ENCODE measurements around the gene LRMDA.

The LRMDA gene

GRCh38 chr10:75402486-75403143, 28.8 kb upstream of the LRMDA start:
- no peaks in the 10 kb centered on the region for H3K9me3 ChIP-seq (ENCODE audit: control insufficient read depth, insufficient read depth, low read length)
- peaks cover 74% of the 10 kb centered on the region for H3K27me3 ChIP-seq (ENCODE audit: control insufficient read depth, insufficient read depth, low read length)
- peaks cover 4% of the 10 kb centered on the region; the same call in 1 of the 2 replicates for H3K4me1 ChIP-seq (ENCODE audit: control insufficient read depth, insufficient read depth, low read length)
- H3K27ac ChIP-seq (ENCODE audit: low read length) = no peak overlapping the region
- H3K36me3 ChIP-seq (ENCODE audit: control insufficient read depth, insufficient read depth, low read length) = no peaks in the 10 kb centered on the region
- peak overlapping the region; percentile 37; the same call in 1 of the 2 replicates for H3K4me3 ChIP-seq (ENCODE audit: low read length)
- no CpG with 5 or more reads among the region's 42 CpGs for WGBS (ENCODE audit: insufficient coverage, insufficient read length)
- no peak for DNase-seq (ENCODE audit: low read depth, low spot score)

- Histone ChIP-seq H3K4me1 (ENCODE audit: control insufficient read depth, insufficient read depth, low read length) (peaks cover 7% of the 10 kb centered on the region), H3K9me3 (ENCODE audit: control insufficient read depth, insufficient read depth, low read length) (no peaks in the 10 kb centered on the region), H3K27me3 (ENCODE audit: control insufficient read depth, insufficient read depth, low read length) (peaks cover 78% of the 10 kb centered on the region), H3K27ac (ENCODE audit: low read length) (no peak overlapping the region), H3K36me3 (ENCODE audit: control insufficient read depth, insufficient read depth, low read length) (no peaks in the 10 kb centered on the region), H3K4me3 (ENCODE audit: low read length) (peak overlapping the region; percentile 37; the same call in 1 of the 2 replicates)
- WGBS (ENCODE audit: insufficient coverage, insufficient read length) = no CpG with 5 or more reads among the region's 56 CpGs
- no peak for DNase-seq (ENCODE audit: low read depth, low spot score)
Observed at GRCh38 chr10:75403144-75403938, 28.1 kb upstream of the LRMDA start.

- no peak overlapping the region for H3K27ac ChIP-seq (ENCODE audit: low read length)
- peaks cover 7% of the 10 kb centered on the region for H3K4me1 ChIP-seq (ENCODE audit: control insufficient read depth, insufficient read depth, low read length)
- no peaks in the 10 kb centered on the region for H3K9me3 ChIP-seq (ENCODE audit: control insufficient read depth, insufficient read depth, low read length)
- no peaks in the 10 kb centered on the region for H3K36me3 ChIP-seq (ENCODE audit: control insufficient read depth, insufficient read depth, low read length)
- WGBS (ENCODE audit: insufficient coverage, insufficient read length) = no CpG with 5 or more reads among the region's 58 CpGs
- H3K27me3 ChIP-seq (ENCODE audit: control insufficient read depth, insufficient read depth, low read length) = peaks cover 75% of the 10 kb centered on the region
- no peak for DNase-seq (ENCODE audit: low read depth, low spot score)
- H3K4me3 ChIP-seq (ENCODE audit: low read length) = peak overlapping the region; percentile 14; the same call in 1 of the 2 replicates
Observed at GRCh38 chr10:75403939-75404814, 27.2 kb upstream of the LRMDA start.

- peaks cover 72% of the 10 kb centered on the region for H3K27me3 ChIP-seq (ENCODE audit: control insufficient read depth, insufficient read depth, low read length)
- no peaks in the 10 kb centered on the region for H3K9me3 ChIP-seq (ENCODE audit: control insufficient read depth, insufficient read depth, low read length)
- DNase-seq (ENCODE audit: low read depth, low spot score) = no peak
- WGBS (ENCODE audit: insufficient coverage, insufficient read length) = no CpG with 5 or more reads among the region's 56 CpGs
- H3K4me3 ChIP-seq (ENCODE audit: low read length) = no peak overlapping the region; the same call in 1 of the 2 replicates
- no peaks in the 10 kb centered on the region for H3K36me3 ChIP-seq (ENCODE audit: control insufficient read depth, insufficient read depth, low read length)
- no peak overlapping the region for H3K27ac ChIP-seq (ENCODE audit: low read length)
- H3K4me1 ChIP-seq (ENCODE audit: control insufficient read depth, insufficient read depth, low read length) = peaks cover 8% of the 10 kb centered on the region
Observed at GRCh38 chr10:75404815-75405597, 26.4 kb upstream of the LRMDA start.

GRCh38 chr10:75405598-75406461, 25.6 kb upstream of the LRMDA start:
- no peak for DNase-seq (ENCODE audit: low read depth, low spot score)
- peaks cover 72% of the 10 kb centered on the region for H3K27me3 ChIP-seq (ENCODE audit: control insufficient read depth, insufficient read depth, low read length)
- no peaks in the 10 kb centered on the region for H3K9me3 ChIP-seq (ENCODE audit: control insufficient read depth, insufficient read depth, low read length)
- no peak overlapping the region for H3K27ac ChIP-seq (ENCODE audit: low read length)
- H3K36me3 ChIP-seq (ENCODE audit: control insufficient read depth, insufficient read depth, low read length) = no peaks in the 10 kb centered on the region
- peaks cover 14% of the 10 kb centered on the region for H3K4me1 ChIP-seq (ENCODE audit: control insufficient read depth, insufficient read depth, low read length)
- WGBS (ENCODE audit: insufficient coverage, insufficient read length) = no CpG with 5 or more reads among the region's 39 CpGs
- H3K4me3 ChIP-seq (ENCODE audit: low read length) = no peak overlapping the region; the same call in 1 of the 2 replicates

- H3K9me3 ChIP-seq (ENCODE audit: control insufficient read depth, insufficient read depth, low read length) = no peaks in the 10 kb centered on the region
- no CpG with 5 or more reads among the region's 29 CpGs for WGBS (ENCODE audit: insufficient coverage, insufficient read length)
- peaks cover 14% of the 10 kb centered on the region for H3K4me1 ChIP-seq (ENCODE audit: control insufficient read depth, insufficient read depth, low read length)
- H3K36me3 ChIP-seq (ENCODE audit: control insufficient read depth, insufficient read depth, low read length) = no peaks in the 10 kb centered on the region
- H3K27ac ChIP-seq (ENCODE audit: low read length) = no peak overlapping the region
- peaks cover 77% of the 10 kb centered on the region for H3K27me3 ChIP-seq (ENCODE audit: control insufficient read depth, insufficient read depth, low read length)
- H3K4me3 ChIP-seq (ENCODE audit: low read length) = no peak overlapping the region
- no peak for DNase-seq (ENCODE audit: low read depth, low spot score)
Observed at GRCh38 chr10:75406462-75407223, 24.8 kb upstream of the LRMDA start.

- no CpG with 5 or more reads among the region's 37 CpGs for WGBS (ENCODE audit: insufficient coverage, insufficient read length)
- Histone ChIP-seq H3K27ac (ENCODE audit: low read length) (no peak overlapping the region), H3K4me1 (ENCODE audit: control insufficient read depth, insufficient read depth, low read length) (peaks cover 14% of the 10 kb centered on the region), H3K9me3 (ENCODE audit: control insufficient read depth, insufficient read depth, low read length) (no peaks in the 10 kb centered on the region), H3K4me3 (ENCODE audit: low read length) (0 out of 2 replicates have a peak overlapping the region, but pooled peaks have one; percentile 13), H3K27me3 (ENCODE audit: control insufficient read depth, insufficient read depth, low read length) (peaks cover 81% of the 10 kb centered on the region), H3K36me3 (ENCODE audit: control insufficient read depth, insufficient read depth, low read length) (no peaks in the 10 kb centered on the region)
- no peak for DNase-seq (ENCODE audit: low read depth, low spot score)
Observed at GRCh38 chr10:75407224-75407712, 24.2 kb upstream of the LRMDA start.

- no peak overlapping the region for H3K27ac ChIP-seq (ENCODE audit: low read length)
- H3K27me3 ChIP-seq (ENCODE audit: control insufficient read depth, insufficient read depth, low read length) = peaks cover 86% of the 10 kb centered on the region
- H3K36me3 ChIP-seq (ENCODE audit: control insufficient read depth, insufficient read depth, low read length) = no peaks in the 10 kb centered on the region
- H3K4me1 ChIP-seq (ENCODE audit: control insufficient read depth, insufficient read depth, low read length) = peaks cover 14% of the 10 kb centered on the region
- H3K9me3 ChIP-seq (ENCODE audit: control insufficient read depth, insufficient read depth, low read length) = no peaks in the 10 kb centered on the region
- WGBS (ENCODE audit: insufficient coverage, insufficient read length) = no CpG with 5 or more reads among the region's 68 CpGs
- H3K4me3 ChIP-seq (ENCODE audit: low read length) = peak overlapping the region; percentile 14; the same call in 1 of the 2 replicates
- no peak for DNase-seq (ENCODE audit: low read depth, low spot score)
Observed at GRCh38 chr10:75407713-75408508, 23.5 kb upstream of the LRMDA start.

Data from iPS DF 6.9 (cell line).